Right lobe of liver (tissue), 4 donors: Measurements from ENCODE around the gene ITPR2.

Experiments
- POLR2A ChIP-seq: fragments of 450-650 bp; IDR thresholded peaks from one replicate; pipeline ENCODE4 v1.6.1; 2017; ENCODE audit warnings: antibody characterized with exemption, mild to moderate bottlenecking
- TF ChIP-seq, protein P1 (sequence below), 4 donors: fragments of 200-600 bp in 3 of 4; fragments of 450-650 bp in 1 of 4; IDR thresholded peaks; one replicate each; pipeline versions ENCODE4 v1.5.1 to v1.8.0; 2016 to 2022; ENCODE audit warnings: antibody characterized with exemption in 4 of 4, mild to moderate bottlenecking in 2 of 4
- donor health status: DM: no; HTN: no; CAD: no.
- donor health status: DM: no; HTN: no; CAD: no.
- donor health status: DM: no; HTN: yes; CAD: no.

DNA sequence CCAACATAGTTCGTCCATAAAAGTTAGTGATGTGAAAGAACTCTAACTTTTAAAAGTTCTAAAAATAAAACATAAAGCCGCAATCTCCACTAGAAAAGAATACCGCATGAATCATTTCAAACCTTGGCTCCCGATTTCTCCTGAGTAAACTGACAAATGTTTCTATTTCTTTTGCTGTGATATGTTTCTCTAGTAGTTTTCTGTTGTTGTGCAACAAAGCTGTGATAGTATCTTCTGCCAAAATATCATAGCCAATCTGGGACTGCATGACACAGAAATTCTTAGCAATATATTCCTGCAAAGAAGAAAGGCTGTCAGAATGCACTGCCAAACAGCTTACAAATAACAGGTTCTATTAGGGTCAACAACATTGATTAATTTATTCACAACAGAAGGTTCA lies 174.0 kb downstream of the ITPR2 start:
- TF ChIP-seq, protein P1, sequence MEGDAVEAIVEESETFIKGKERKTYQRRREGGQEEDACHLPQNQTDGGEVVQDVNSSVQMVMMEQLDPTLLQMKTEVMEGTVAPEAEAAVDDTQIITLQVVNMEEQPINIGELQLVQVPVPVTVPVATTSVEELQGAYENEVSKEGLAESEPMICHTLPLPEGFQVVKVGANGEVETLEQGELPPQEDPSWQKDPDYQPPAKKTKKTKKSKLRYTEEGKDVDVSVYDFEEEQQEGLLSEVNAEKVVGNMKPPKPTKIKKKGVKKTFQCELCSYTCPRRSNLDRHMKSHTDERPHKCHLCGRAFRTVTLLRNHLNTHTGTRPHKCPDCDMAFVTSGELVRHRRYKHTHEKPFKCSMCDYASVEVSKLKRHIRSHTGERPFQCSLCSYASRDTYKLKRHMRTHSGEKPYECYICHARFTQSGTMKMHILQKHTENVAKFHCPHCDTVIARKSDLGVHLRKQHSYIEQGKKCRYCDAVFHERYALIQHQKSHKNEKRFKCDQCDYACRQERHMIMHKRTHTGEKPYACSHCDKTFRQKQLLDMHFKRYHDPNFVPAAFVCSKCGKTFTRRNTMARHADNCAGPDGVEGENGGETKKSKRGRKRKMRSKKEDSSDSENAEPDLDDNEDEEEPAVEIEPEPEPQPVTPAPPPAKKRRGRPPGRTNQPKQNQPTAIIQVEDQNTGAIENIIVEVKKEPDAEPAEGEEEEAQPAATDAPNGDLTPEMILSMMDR (IDR thresholded peaks at IDR 0.05) = no peak
- no peak for TF ChIP-seq POLR2A
